Mucosa of rectum (tissue), 2 donors: ENCODE measurements around the gene SP140.
"Not testable (repeated sequence)": the region's sequence is repeated elsewhere in the genome, so short reads cannot be mapped to it uniquely, and the experiment has no call there.

Source experiments
- H3K27ac ChIP-seq, 2 donors: one replicate each; pipeline ENCODE4 v1.7.0; 2013; ENCODE audit warnings: inconsistent platforms in 2 of 2, low read depth in 2 of 2, low read length in 2 of 2
- H3K27me3 ChIP-seq, 2 donors: one replicate each; pipeline ENCODE4 v1.7.0; 2013; ENCODE audit warnings: low read length in 2 of 2; ENCODE audit not compliant: control insufficient read depth in 2 of 2, insufficient read depth in 2 of 2
- H3K36me3 ChIP-seq, 2 donors: one replicate each; pipeline ENCODE4 v1.7.0; 2013; ENCODE audit warnings: low read length in 2 of 2; ENCODE audit not compliant: control insufficient read depth in 2 of 2, insufficient read depth in 2 of 2
- H3K4me1 ChIP-seq, 2 donors: one replicate each; pipeline ENCODE4 v1.7.0; 2013; ENCODE audit warnings: low read length in 2 of 2, mild to moderate bottlenecking in 1 of 2; ENCODE audit not compliant: control insufficient read depth in 2 of 2, insufficient read depth in 2 of 2
- H3K4me3 ChIP-seq, 2 donors: one replicate each; pipeline ENCODE4 v1.7.0; 2013; ENCODE audit warnings: low read length in 2 of 2
- H3K9ac ChIP-seq, 2 donors: one replicate each; pipeline ENCODE4 v1.7.0; 2013; ENCODE audit warnings: low read length in 2 of 2, low read depth in 1 of 2, mild to moderate bottlenecking in 1 of 2
- H3K9me3 ChIP-seq, 2 donors: one replicate each; pipeline ENCODE4 v1.7.0; 2013; ENCODE audit warnings: low read length in 2 of 2; ENCODE audit not compliant: control insufficient read depth in 2 of 2
- donor health status: healthy.
- donor health status: Normal muscosa, but diverticular disease.

SP140 gene

DNA sequence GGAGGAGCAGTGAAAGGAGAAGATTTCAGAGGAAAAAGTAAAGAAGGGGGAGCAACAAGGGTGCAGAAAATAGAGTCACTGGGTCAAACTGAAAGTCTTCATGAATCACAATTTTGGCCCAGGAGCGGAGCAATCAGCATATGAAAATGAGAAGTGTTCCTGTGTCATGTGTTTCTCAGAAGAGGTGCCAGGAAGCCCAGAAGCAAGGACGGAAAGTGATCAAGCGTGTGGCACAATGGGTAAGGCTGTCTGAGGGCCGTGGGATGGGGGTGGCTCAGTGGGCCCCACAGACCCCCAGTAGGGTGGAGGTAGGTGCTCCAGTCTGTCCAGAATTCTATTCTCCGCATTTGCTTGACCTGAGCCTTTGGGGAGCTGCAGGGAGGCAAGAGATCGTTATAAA, 44.2 kb downstream of the SP140 start:
- H3K9me3 ChIP-seq, result no peaks in the 10 kb centered on the region
- no peak overlapping the region for H3K27ac ChIP-seq
- no peaks in the 10 kb centered on the region for H3K27me3 ChIP-seq
- H3K9ac ChIP-seq, result no peak overlapping the region
- no peaks in the 10 kb centered on the region for H3K4me1 ChIP-seq
- H3K4me3 ChIP-seq, result no peak overlapping the region
- H3K36me3 ChIP-seq, result no peaks in the 10 kb centered on the region

DNA sequence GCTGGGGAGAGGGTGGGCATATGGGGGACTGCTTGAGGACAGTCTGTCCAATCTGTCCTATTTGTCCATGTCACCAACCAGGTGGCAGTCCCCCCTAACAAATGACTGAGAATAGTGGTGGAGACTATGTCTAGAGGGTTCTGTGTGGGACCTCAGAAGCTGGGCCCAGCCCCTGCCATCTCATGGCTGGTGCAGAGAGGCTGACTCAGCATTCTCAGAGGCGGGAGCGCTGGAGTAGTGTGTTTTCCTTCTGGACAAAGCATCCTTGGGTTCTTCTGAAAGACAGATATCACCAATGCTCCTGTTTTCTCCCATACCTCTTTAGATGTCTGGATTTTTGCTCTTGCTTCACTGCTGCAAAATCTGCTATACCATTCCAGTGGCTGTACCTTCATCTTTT, 57.4 kb downstream of the SP140 start:
- H3K27ac ChIP-seq, result no peak overlapping the region
- H3K27me3 ChIP-seq, result no peaks in the 10 kb centered on the region
- H3K4me1 ChIP-seq, result no peaks in the 10 kb centered on the region
- no peaks in the 10 kb centered on the region for H3K9me3 ChIP-seq
- H3K4me3 ChIP-seq, result no peak overlapping the region
- H3K36me3 ChIP-seq, result no peaks in the 10 kb centered on the region
- no peak overlapping the region for H3K9ac ChIP-seq

DNA sequence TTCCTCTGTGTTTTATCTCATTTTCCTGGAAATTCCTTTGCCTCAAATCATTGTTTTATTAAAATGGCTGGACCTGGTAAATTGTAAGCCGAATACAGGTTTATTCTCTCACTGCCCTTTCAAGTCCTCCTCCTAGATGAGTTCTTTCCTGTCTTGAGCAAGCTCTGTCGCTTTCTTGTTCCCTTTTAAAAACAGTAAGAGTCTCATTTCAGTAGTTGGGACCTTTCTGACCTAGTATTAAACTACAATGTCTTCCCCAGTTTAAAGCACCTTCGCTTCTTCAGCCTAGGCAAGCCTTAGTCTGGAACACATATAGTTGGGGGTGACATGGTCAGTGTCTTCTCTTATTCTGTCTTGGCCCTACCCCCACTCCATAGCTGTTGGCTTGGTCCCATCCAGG, 60.5 kb downstream of the SP140 start:
- Histone ChIP-seq H3K36me3 (peaks cover 0 to 3% of the 10 kb centered on the region in 2 donors), H3K4me1 (no peaks in the 10 kb centered on the region), H3K27ac (no peak overlapping the region), H3K4me3 (no peak overlapping the region), H3K9me3 (no peaks in the 10 kb centered on the region), H3K9ac (no peak overlapping the region), H3K27me3 (no peaks in the 10 kb centered on the region)

DNA sequence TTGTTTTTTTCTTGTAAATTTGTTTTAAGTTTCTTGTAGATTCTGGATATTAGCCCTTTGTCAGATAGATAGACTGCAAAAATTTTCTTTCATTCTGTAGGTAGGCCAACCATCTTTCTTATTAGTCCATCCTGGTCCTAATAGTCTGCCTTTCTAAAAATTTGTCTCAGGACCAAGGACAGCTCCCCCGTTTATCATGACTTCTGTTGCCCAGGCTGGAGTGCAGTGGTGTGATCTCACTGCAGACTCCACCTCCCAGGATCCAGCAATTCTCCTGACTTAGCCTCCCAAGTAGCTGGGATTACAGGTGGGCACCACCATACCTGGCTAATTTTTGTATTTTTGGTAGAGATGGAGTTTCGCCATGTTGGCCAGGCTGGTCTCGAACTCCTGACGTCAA, 63.8 kb downstream of the SP140 start:
- H3K4me1 ChIP-seq, H3K27ac ChIP-seq, H3K36me3 ChIP-seq, H3K4me3 ChIP-seq, H3K27me3 ChIP-seq, H3K9me3 ChIP-seq, H3K9ac ChIP-seq: not testable (repeated sequence)

DNA sequence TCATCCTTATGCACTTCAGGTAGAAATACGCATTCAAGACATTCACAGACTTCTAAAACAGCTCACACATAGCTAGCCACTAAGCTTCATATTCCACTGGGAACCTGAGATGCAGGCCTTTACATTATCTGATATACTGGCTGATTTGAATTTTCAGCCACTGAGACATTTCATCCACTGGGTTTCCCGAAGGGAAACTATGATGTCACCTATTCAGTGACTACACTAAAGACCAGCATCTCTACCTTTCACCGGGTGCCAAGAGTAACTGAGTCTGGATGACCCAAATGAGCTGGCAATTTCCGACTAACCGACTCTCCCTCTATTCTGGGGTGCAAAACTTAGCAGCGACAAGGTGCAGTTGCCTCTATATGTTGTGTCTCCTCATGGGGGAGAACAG, 69.7 kb downstream of the SP140 start:
- peaks cover 0 to 5% of the 10 kb centered on the region in 2 donors for H3K9me3 ChIP-seq
- H3K27me3 ChIP-seq, result no peaks in the 10 kb centered on the region
- H3K27ac ChIP-seq, result no peak overlapping the region
- no peaks in the 10 kb centered on the region for H3K4me1 ChIP-seq
- no peak overlapping the region for H3K9ac ChIP-seq
- no peak overlapping the region for H3K4me3 ChIP-seq
- peaks cover 0 to 3% of the 10 kb centered on the region in 2 donors for H3K36me3 ChIP-seq

DNA sequence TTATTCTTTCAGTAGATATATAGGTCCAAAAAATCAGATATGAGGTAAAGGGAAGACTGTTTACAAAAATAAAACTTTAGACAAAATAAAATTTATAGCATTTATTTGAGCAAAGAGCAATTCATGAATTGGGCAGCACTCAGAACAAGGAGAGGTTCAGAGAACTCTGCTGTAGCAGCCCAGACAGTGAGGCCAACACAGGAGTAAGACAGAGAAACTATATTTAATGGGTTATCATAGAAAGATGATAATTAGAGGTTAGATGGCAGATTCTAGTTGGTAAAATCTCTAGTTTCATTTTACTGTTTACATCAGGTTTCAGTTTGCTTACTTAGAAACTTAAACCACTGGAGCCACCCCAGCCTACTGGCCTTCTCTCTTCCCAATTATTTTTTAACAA, 71.4 kb downstream of the SP140 start:
- H3K27ac ChIP-seq, result no peak overlapping the region
- H3K27me3 ChIP-seq, result no peaks in the 10 kb centered on the region
- H3K4me1 ChIP-seq, result no peaks in the 10 kb centered on the region
- H3K9ac ChIP-seq, result no peak overlapping the region
- no peaks in the 10 kb centered on the region for H3K36me3 ChIP-seq
- no peak overlapping the region for H3K4me3 ChIP-seq
- peaks cover 0 to 5% of the 10 kb centered on the region in 2 donors for H3K9me3 ChIP-seq

DNA sequence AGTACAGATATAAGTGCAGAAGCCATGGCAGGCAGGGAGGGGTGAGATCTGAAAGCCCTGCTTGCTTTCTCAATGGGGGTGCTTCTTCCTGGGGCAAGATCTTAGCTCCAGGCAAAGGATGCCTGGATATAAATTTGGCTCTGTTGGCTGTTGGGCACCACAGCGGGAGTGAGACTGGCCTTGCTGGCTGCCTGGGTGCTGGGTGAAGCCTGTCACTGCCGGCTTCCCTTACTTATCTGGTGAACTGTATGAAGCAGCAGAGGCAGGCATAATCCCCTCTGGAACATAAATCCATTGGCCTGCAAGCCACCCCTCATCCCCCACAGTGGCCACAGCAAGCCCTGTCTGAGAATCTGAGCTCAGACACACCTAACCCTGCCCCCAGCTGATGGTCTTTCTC, 74.1 kb downstream of the SP140 start:
- no peak overlapping the region for H3K27ac ChIP-seq
- H3K9ac ChIP-seq, result no peak overlapping the region
- no peaks in the 10 kb centered on the region for H3K4me1 ChIP-seq
- no peaks in the 10 kb centered on the region for H3K36me3 ChIP-seq
- peaks cover 0 to 5% of the 10 kb centered on the region in 2 donors for H3K9me3 ChIP-seq
- no peak overlapping the region for H3K4me3 ChIP-seq
- no peaks in the 10 kb centered on the region for H3K27me3 ChIP-seq

DNA sequence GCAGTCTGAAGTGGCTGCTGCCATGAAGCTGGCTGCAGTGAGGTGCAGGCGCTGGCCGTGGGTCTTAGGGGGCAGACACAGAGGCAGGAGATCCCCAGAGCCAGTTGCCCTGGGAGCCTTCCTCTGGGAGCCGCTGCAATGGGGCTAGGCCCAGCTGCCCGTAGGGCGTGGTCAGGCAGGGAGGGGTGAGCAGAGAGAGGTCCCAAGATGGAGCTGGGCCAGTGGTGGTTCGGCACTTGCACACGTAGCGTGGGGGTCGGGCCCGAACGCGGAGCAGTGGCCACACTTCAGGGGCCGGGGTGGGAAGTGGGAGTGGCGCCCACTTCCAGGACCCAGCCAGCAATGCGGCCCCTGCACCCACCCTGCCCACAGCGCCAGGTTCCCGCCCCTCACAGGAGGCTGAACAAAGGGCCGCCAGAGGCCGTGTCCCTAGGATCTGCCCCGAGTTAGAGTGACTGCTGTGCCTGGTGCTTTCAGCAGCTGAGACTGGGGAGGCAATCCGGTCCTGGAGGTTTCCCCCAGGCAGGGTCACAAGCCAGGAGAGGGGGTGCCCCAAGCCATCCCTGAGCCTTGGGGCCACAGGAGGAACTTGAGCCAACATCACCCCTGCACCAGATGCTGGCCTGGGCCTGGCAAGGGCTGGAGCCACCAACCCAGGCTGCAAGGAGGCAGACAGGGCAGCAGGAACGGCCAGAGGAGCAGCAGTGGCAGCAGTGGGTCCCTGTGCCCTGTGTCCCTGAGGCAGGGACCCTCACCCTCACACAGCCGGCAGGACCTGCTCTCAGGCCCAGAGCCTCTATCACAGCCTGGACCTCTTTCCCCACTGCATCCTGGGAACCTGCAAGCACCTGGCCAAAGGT, 80.1 kb downstream of the SP140 start:
- no peak overlapping the region for H3K9ac ChIP-seq
- no peaks in the 10 kb centered on the region for H3K4me1 ChIP-seq

DNA sequence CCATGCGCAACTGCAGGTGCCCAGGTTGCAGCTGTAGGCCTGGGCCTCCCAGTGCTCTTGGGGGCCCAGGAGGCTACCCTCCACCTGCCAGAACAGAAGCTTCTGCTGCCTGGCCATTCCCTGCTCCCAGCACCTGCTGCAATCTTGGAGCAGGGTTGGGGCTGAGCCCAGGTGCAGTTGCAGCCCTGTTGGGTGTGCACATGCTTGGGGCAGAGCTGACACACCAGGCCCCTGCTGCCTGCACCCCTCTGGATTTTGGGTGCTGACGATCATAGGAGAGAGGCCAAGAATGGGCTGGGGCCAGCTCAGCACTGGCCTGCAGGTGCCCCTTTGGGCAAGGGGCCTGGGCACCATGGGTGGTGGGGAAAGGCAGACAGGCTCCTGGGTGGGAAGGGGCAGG, 80.9 kb downstream of the SP140 start:
- H3K27me3 ChIP-seq, result no peaks in the 10 kb centered on the region

More for the DNA sequence above, 80.1 kb downstream of the SP140 start:
- Histone ChIP-seq H3K9me3 (no peaks in the 10 kb centered on the region), H3K27me3 (no peaks in the 10 kb centered on the region), H3K4me3 (no peak overlapping the region), H3K27ac (no peak overlapping the region), H3K36me3 (no peaks in the 10 kb centered on the region)

DNA sequence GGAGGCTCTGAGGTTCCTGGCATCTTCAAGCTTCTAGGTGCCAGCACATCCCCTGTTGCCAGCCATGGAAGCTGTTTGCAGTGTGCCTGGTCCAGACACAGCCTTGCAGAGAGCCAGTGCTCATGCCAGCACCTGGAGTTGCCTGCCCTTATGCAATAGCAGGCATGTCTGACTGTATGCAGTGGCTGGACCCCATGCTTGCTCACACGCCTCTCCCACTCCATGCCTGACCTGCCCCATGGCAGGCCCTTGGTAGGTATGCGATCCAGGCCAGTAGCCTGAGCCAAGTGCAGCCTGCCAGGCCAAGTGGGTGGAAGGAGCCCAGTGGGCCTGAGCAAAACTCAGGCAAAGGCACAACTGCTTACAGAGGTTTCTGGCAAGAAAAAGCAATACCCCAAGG, 81.9 kb downstream of the SP140 start:
- H3K27ac ChIP-seq, result no peak overlapping the region
- no peak overlapping the region for H3K4me3 ChIP-seq
- H3K27me3 ChIP-seq, result no peaks in the 10 kb centered on the region
- H3K4me1 ChIP-seq, result no peaks in the 10 kb centered on the region
- no peak overlapping the region for H3K9ac ChIP-seq
- no peaks in the 10 kb centered on the region for H3K9me3 ChIP-seq
- no peaks in the 10 kb centered on the region for H3K36me3 ChIP-seq

More for the DNA sequence above, 80.9 kb downstream of the SP140 start:
- Histone ChIP-seq H3K9me3 (no peaks in the 10 kb centered on the region), H3K4me3 (no peak overlapping the region), H3K27ac (no peak overlapping the region), H3K36me3 (no peaks in the 10 kb centered on the region), H3K4me1 (no peaks in the 10 kb centered on the region), H3K9ac (no peak overlapping the region)
